Naive B cell (primary cell): ENCODE measurements around the gene PAQR5. TPM values are rescaled to one million over a fixed set of nuclear protein-coding genes. Genes with fewer than 3 reads are reported as not detected.

ENCODE experiments used
- ATAC-seq, 2 donors: fragments of 150-1000 bp; cut with Tn5 transposase; 2 replicates each; pipeline ENCODE4 v1.10.0; 2021; ENCODE audit warnings: low read depth in 2 of 2, mild to moderate bottlenecking in 2 of 2, moderate library complexity in 2 of 2
- DNase-seq: peaks from one replicate; pipeline ENCODE4 v3.0.0; 2022
- H3K27ac Mint-ChIP-seq, 6 donors: one replicate each; pipeline ENCODE4 v1.8.0; 2020 to 2022; ENCODE audit warnings: mild to moderate bottlenecking in 6 of 6, mixed read lengths in 6 of 6, moderate library complexity in 5 of 6, inconsistent platforms in 2 of 6
- H3K27me3 Mint-ChIP-seq, 3 donors: one replicate each; pipeline ENCODE4 v1.8.0; 2021 to 2022; ENCODE audit warnings: mixed read lengths in 3 of 3, mild to moderate bottlenecking in 1 of 3
- H3K36me3 Mint-ChIP-seq, 2 donors: one replicate each; pipeline ENCODE4 v1.8.0; 2020 to 2022; ENCODE audit warnings: mixed read lengths in 2 of 2, inconsistent platforms in 1 of 2, mild to moderate bottlenecking in 1 of 2
- H3K4me1 Mint-ChIP-seq, 3 donors: one replicate each; pipeline ENCODE4 v1.8.0; 2020 to 2022; ENCODE audit warnings: mixed read lengths in 3 of 3, inconsistent platforms in 1 of 3, mild to moderate bottlenecking in 1 of 3, moderate library complexity in 1 of 3
- H3K4me3 Mint-ChIP-seq, 8 donors: one replicate each; pipeline ENCODE4 v1.8.0; 2020 to 2022; ENCODE audit warnings: mild to moderate bottlenecking in 8 of 8, mixed read lengths in 8 of 8, moderate library complexity in 8 of 8, inconsistent platforms in 2 of 8
- H3K9me3 Mint-ChIP-seq, 7 donors: one replicate each; pipeline ENCODE4 v1.8.0; 2020 to 2022; ENCODE audit warnings: mixed read lengths in 7 of 7, mild to moderate bottlenecking in 5 of 7, inconsistent platforms in 2 of 7, moderate library complexity in 1 of 7
- polyA plus RNA-seq, 6 donors: library from polyadenylated mRNA; unstranded; fragments of 300-500 nt; fragmentation: Illumina TruSeq; gene quantifications; one replicate each; pipeline ENCODE4 v1.2.3, GENCODE V29; 2021; ENCODE audit warnings: low read depth in 6 of 6

Gene PAQR5
- polyA plus RNA-seq, 6 donors from 2014 or later, result not detected

DNA sequence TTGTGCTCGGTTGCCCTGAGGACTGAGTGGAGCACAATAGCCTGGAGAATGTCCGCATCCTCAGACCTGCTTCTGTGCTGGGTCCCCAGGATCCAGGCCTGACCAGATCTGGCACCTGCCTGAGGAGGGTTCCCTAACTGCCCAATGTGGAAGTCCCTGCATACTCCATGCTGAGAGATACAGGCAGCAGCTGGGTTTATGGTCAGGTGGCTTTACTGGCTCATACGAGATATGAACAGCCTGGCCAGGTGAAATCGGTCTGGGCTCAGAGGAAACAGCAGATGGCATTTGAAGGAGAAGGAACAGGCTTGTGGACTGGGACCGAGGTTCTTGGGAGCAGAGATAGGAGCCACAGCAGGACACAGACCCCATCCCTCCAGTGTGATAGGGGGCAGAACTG lies 97.3 kb downstream of the PAQR5 start:
- no peak for DNase-seq
- no peak overlapping the region for H3K27ac Mint-ChIP-seq
- peaks cover 7 to 10% (median 9%) of the 10 kb centered on the region in 3 donors for H3K4me1 Mint-ChIP-seq
- H3K9me3 Mint-ChIP-seq, result no peaks in the 10 kb centered on the region
- H3K4me3 Mint-ChIP-seq, result peak overlapping the region in 1 of 8 donors; percentile 29
- H3K27me3 Mint-ChIP-seq, result peaks cover 5 to 14% (median 13%) of the 10 kb centered on the region in 3 donors
- ATAC-seq, result no peak
- no peaks in the 10 kb centered on the region for H3K36me3 Mint-ChIP-seq

DNA sequence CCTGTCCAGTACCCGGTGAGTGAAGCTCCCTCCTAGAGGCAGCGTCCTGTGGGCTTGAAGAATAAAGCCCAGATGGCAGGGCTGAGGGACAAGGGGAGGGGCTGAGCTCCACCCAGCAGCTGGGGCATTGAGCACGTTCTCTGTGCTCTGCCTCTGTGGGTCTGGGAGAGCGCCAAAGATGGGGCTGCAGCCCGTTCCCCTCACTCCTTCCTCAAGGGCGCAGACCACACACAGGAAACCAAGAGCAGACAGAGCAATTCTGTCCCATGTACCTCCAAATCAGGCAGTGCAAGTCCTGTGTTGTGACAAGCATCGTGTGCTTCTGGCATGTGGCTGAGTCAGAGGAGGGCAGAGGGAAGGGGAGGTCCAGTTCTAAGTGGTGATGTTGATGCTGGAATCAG lies 99.8 kb downstream of the PAQR5 start:
- DNase-seq (no peak), ATAC-seq (no peak)
- H3K4me3 Mint-ChIP-seq, result no peak overlapping the region
- no peaks in the 10 kb centered on the region for H3K36me3 Mint-ChIP-seq
- peaks cover 7 to 10% (median 9%) of the 10 kb centered on the region in 3 donors for H3K4me1 Mint-ChIP-seq
- H3K27me3 Mint-ChIP-seq, result peaks cover 5 to 9% (median 6%) of the 10 kb centered on the region in 3 donors
- H3K9me3 Mint-ChIP-seq, result no peaks in the 10 kb centered on the region
- no peak overlapping the region for H3K27ac Mint-ChIP-seq

DNA sequence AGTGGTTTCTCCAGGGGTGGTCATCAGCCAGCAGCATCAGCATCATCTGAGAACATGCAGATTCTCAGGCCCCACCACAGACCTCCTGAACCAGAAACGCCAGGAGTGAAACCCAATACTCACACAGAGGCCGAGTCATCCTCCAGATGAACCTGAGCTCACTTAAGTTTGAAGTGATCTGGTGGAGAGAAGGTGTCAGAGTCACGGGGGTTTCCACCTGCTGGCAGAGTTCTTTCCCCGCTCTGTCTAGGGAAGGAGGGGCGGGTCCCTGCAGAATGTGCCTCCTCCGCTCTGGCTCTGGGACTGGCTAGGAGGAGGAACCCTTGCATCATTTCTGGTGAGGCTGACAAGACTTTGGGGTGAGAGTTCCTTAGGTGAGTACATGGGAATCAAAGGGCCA lies 102.1 kb downstream of the PAQR5 start:
- DNase-seq (no peak), ATAC-seq (no peak)
- Mint-ChIP-seq H3K27ac (peak overlapping the region in 1 of 6 donors; percentile 78), H3K27me3 (peaks cover 0 to 2% (median under 1%) of the 10 kb centered on the region in 3 donors), H3K4me1 (no peaks in the 10 kb centered on the region), H3K4me3 (no peak overlapping the region), H3K36me3 (no peaks in the 10 kb centered on the region), H3K9me3 (no peaks in the 10 kb centered on the region)

DNA sequence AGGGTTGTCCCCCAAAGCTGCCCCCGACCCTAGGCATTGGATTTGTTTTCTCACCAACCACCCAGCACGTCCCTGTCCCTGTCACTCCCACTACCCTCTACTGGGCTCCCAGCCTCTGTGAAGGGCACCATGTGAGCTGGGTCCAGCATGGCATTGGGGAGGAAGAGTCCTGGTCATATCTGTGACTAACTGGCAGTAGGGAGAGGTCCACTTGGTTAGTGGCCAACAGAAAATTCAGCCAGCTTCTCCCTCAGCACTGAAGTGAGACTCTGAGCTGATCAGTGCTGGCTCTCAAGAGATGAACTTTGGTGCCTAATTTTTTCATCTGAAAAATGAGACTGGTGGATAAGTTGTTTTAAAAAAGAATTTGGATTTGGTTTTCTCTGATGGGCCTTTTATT lies 104.1 kb downstream of the PAQR5 start:
- no peaks in the 10 kb centered on the region for H3K9me3 Mint-ChIP-seq
- no peak for DNase-seq
- H3K4me1 Mint-ChIP-seq, result no peaks in the 10 kb centered on the region
- H3K4me3 Mint-ChIP-seq, result no peak overlapping the region
- ATAC-seq, result no peak
- peak overlapping the region in 1 of 6 donors; percentile 60 for H3K27ac Mint-ChIP-seq
- H3K27me3 Mint-ChIP-seq, result peaks cover 0 to 4% (median 3%) of the 10 kb centered on the region in 3 donors
- no peaks in the 10 kb centered on the region for H3K36me3 Mint-ChIP-seq

DNA sequence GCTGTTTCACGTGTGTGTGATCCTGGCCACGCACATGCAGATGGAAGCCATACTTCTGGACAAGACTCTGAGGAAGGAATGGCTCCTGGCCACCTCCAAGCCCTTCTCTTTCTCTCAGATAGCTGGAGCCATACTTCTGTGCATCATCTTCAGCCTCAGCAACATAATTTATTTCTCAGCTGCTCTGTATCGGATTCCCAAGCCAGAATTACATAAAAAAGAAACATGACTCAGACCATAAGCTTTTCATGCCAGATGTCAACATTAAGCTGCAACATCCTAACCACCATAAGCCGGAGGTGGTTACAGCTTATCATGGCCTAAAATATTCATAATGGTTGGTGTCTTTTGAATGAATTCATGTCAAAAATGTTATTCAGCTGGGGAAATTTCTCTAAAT lies 104.9 kb downstream of the PAQR5 start:
- no peak overlapping the region for H3K27ac Mint-ChIP-seq
- H3K36me3 Mint-ChIP-seq, result no peaks in the 10 kb centered on the region
- no peak overlapping the region for H3K4me3 Mint-ChIP-seq
- ATAC-seq (no peak), DNase-seq (no peak)
- H3K9me3 Mint-ChIP-seq, result no peaks in the 10 kb centered on the region
- H3K27me3 Mint-ChIP-seq, result peaks cover 0 to 8% (median 5%) of the 10 kb centered on the region in 3 donors
- H3K4me1 Mint-ChIP-seq, result no peaks in the 10 kb centered on the region

DNA sequence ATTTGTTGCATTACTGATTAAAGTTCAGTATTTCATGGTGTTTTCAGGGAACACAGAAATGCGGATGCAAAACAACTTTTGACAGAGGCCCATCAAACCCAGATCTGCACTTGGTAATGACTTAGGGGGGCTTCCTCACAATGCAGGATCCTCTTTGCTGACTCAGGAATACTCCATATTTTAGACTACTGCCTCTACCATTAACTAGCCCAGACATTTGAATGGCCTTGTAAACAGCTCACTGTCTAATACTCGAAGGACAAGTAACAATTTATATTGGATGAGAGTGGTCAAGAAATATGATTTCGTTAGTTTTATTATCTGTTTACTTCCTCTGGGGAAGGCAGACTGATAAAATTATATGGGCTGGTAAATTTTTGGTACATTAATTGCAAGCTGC lies 106.4 kb downstream of the PAQR5 start:
- DNase-seq (no peak), ATAC-seq (no peak)
- peaks cover 7 to 9% (median 8%) of the 10 kb centered on the region in 3 donors for H3K27me3 Mint-ChIP-seq
- no peak overlapping the region for H3K4me3 Mint-ChIP-seq
- H3K27ac Mint-ChIP-seq, result no peak overlapping the region
- H3K36me3 Mint-ChIP-seq, result no peaks in the 10 kb centered on the region
- H3K9me3 Mint-ChIP-seq, result no peaks in the 10 kb centered on the region
- no peaks in the 10 kb centered on the region for H3K4me1 Mint-ChIP-seq

DNA sequence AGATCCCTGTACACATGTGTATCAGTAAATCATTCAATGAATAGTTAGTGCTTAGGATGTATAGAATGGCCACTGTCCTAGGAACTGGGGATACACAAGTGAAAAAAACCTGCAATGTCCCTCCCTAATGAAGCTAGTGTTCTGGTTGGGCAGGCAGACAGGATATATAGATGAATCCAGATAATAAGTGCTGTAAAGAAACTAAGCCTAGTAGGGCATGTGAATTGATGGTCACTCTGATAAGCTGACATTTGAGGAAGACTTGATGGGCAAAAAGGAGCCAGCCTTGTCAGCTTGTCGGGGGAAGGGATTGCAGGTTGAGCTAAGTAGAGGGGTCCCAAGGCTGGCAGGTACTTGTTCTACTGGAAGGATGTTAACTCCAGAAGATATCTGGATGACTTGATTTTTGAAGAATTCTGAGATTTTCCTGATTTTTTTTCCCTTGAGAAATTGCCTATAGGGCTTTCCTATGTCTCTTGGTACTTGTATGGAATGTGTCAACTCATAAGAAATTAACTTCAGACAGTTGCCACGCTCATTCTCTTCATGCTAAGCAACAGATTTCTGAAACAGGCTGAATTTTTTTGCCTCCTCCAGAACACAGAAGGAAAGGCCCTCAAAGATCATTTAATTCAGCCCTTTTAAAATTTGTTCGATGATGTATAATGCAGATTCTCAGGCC lies 109.1 kb downstream of the PAQR5 start:
- DNase-seq (no peak), ATAC-seq (no peak)
- H3K9me3 Mint-ChIP-seq, result no peaks in the 10 kb centered on the region
- no peak overlapping the region for H3K27ac Mint-ChIP-seq
- no peaks in the 10 kb centered on the region for H3K36me3 Mint-ChIP-seq
- H3K4me3 Mint-ChIP-seq, result no peak overlapping the region
- no peaks in the 10 kb centered on the region for H3K4me1 Mint-ChIP-seq
- H3K27me3 Mint-ChIP-seq, result peaks cover 7 to 9% (median 8%) of the 10 kb centered on the region in 3 donors

DNA sequence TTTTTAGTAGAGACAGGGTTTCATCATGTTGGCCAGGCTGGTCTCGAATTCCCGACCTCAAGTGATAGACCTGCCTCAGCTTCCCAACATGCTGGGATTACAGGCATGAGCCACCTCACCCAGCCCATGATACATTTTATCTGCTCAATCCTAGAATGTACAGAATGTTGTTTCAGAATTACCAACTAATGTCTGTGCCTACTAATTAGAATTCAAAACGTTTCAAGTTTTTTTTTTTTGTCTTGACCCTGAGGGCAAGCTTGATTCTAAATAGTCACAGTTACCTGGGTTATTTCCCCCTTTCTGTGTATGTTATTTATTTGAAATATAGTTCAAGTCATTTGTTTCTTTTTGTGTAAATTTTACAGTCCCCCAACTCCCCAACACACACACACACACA lies 110.1 kb downstream of the PAQR5 start:
- Mint-ChIP-seq H3K4me3 (no peak overlapping the region), H3K36me3 (no peaks in the 10 kb centered on the region), H3K27me3 (peaks cover 8 to 14% (median 8%) of the 10 kb centered on the region in 3 donors), H3K9me3 (no peaks in the 10 kb centered on the region), H3K4me1 (peaks cover under 1 to 2% (median 1%) of the 10 kb centered on the region in 3 donors), H3K27ac (no peak overlapping the region)
- ATAC-seq (no peak), DNase-seq (no peak)

DNA sequence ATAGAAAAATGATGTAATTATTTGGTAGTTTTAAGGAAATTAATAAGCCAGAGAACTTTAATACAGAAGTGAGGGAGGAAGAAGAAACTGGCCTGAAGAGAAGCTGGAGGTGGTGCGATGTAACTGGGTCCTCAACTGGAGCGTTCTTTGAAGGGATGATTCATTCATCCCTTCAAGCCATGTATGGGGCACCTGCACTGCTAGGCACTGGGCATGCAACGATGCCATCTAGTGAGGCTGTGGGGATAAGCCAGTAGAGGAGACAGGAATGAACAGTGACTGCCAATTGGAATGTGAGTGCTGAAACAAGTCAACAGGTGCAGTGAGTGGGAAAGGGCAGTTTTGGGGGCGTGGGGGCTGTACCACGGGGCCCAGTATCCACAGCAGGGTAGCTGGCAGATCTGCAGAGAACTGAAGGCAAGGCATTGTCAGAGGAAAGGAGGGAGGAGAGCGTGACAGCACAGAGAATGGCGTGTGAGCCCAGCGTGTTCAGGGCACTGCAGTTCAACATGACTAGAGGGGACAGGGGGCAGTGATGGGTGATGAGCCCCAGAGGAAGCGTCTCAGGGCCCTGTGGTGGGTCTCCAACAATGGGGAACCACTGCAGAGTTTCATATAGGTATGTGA lies 111.6 kb downstream of the PAQR5 start:
- H3K9me3 Mint-ChIP-seq, result no peaks in the 10 kb centered on the region
- peaks cover 4 to 9% (median 6%) of the 10 kb centered on the region in 3 donors for H3K4me1 Mint-ChIP-seq
- H3K27me3 Mint-ChIP-seq, result peaks cover 8 to 24% (median 12%) of the 10 kb centered on the region in 3 donors
- no peak overlapping the region for H3K4me3 Mint-ChIP-seq
- no peak overlapping the region for H3K27ac Mint-ChIP-seq
- no peaks in the 10 kb centered on the region for H3K36me3 Mint-ChIP-seq
- DNase-seq, result no peak
- no peak for ATAC-seq

DNA sequence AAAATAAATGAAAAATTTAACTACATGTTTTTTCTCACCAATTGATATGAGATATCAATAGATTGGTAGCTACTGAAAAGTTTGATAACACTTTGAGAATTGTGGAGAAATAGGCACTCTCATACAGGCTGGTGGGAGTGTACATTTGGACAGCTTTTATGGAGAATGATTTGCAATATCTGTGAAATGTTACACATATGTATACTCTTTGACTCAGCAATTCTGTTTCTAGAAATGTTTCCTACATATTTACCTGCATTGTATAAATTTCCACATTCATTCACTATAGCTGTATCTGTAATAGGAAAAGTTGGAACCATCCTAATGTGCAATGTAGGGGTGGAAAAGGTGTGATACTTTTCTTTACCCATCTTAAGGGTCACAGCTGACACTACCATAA lies 113.6 kb downstream of the PAQR5 start:
- peak overlapping the region in 1 of 8 donors; percentile 93 for H3K4me3 Mint-ChIP-seq

DNA sequence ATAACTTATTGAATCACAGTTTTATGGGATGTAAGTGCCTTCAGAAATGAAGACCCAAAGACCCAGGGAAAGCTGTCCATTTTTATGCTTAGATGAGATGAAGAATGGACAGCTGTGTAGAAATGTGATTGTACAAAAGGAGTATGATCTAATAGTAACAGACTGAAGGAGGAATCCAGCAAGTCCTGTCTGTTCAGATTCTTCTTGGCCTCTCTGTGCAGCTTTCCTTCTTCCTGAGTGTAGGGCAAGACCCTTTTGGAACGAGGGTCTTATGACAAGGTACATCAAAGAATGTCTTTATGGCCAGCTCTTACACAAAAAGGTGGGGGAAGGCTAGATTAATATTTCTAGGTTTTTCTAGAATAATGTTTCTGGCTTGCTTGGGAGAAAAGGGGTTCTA lies 114.0 kb downstream of the PAQR5 start:
- ATAC-seq, result no peak
- Mint-ChIP-seq H3K27ac (peak overlapping the region in 1 of 6 donors; percentile 35), H3K27me3 (peaks cover 5 to 23% (median 12%) of the 10 kb centered on the region in 3 donors), H3K4me3 (peak overlapping the region in 1 of 8 donors; percentile 93), H3K4me1 (peaks cover 4 to 9% (median 6%) of the 10 kb centered on the region in 3 donors), H3K9me3 (no peaks in the 10 kb centered on the region), H3K36me3 (no peaks in the 10 kb centered on the region)
- no peak for DNase-seq

More for the DNA sequence above, 113.6 kb downstream of the PAQR5 start:
- Mint-ChIP-seq H3K4me1 (peaks cover 4 to 9% (median 6%) of the 10 kb centered on the region in 3 donors), H3K27me3 (peaks cover 8 to 25% (median 12%) of the 10 kb centered on the region in 3 donors), H3K36me3 (no peaks in the 10 kb centered on the region), H3K27ac (no peak overlapping the region), H3K9me3 (no peaks in the 10 kb centered on the region)
- DNase-seq (no peak), ATAC-seq (no peak)

DNA sequence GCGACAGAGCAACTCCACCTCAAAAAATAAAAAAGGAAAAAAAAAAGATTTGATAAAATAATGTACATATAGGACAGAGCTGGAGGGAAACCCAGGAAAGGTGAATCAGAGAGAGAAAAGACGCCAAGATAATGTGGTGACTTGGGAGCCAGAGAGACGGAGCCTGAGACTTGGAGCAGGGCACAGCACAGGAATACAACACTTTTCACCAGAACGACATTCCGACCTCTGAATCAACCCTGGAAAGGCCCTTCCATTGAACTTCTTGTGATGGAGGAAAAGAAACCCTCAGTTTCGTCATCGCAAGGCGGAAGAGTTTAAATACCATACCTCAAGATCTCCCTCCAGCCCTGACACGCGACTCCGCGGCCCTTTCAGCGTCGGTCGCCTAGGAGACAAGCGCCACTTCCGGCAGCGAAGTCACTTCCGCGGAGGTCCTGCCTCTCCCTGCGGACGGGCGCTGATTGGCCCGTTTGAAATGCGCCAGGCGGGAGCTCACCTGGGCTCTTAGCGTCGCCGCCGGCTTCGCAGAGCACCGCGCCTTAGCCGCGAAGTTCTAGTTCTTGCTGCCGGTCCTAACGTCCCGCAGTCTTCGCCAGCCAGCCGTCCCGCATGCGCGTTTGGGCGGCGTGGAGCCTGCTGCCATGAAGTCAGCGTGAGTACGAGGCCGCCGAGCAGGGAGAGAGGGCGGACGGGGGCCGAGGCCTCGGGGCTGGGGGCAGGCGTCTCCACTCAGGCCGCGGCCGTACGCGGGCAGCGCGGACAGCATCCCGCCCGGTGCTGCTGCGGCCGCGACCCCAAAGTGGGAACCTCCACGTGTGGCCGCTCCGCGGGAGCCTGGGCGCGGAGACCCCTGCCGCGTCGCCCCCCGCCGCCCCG lies 115.3 kb downstream of the PAQR5 start, which contains the start of gene KIF23:
Gene KIF23 (plus strand): TSS at position 528 of the 879 bp plus-strand sequence. CDS start 117 bp downstream, at position 645.
- no peaks in the 10 kb centered on the region for H3K36me3 Mint-ChIP-seq
- no peaks in the 10 kb centered on the region for H3K9me3 Mint-ChIP-seq
- H3K4me3 Mint-ChIP-seq, result peak within 1 kb of the TSS; percentile 80 to 93 (median 90)
- H3K27me3 Mint-ChIP-seq, result peaks cover 0 to 20% (median 17%) of the 10 kb centered on the region in 3 donors
- DNase-seq (peak; percentile 87), ATAC-seq (peak; percentile 98 to 99)
- peaks cover 4 to 9% (median 6%) of the 10 kb centered on the region in 3 donors for H3K4me1 Mint-ChIP-seq
- H3K27ac Mint-ChIP-seq, result peak within 1 kb of the TSS; percentile 48 to 92 (median 62)

DNA sequence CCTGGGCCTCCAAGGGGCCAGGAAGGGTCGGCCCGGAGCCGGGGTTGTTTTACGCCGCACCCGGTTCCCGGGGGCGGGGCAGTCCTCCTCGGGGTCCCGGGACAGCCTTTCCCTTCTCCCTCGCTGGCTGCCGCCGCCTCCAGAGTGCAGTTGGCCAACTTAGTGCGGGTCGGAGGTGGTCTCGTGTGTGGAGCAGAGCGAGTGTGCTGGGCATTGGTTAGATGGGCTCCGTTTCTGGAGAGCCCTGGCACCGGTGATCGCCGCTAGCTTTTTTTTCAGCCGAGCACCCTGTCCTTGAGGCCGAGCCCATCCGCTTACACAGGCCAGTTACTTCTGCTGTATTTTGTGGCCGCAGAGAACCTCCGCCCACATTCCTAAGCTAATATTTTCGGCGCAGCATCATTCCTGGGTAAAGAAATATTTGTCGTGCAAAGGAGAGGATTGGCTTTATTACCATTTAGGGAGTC lies 116.0 kb downstream of the PAQR5 start:
- peaks cover 4 to 9% (median 6%) of the 10 kb centered on the region in 3 donors for H3K4me1 Mint-ChIP-seq

More for the DNA sequence above, 116.0 kb downstream of the PAQR5 start:
- Mint-ChIP-seq H3K4me3 (peak overlapping the region; percentile 60 to 89 (median 82)), H3K36me3 (no peaks in the 10 kb centered on the region), H3K9me3 (no peaks in the 10 kb centered on the region), H3K27ac (no peak overlapping the region), H3K27me3 (peaks cover 0 to 17% (median 11%) of the 10 kb centered on the region in 3 donors)
- peak in 1 of 2 donors; percentile 4 for ATAC-seq
- DNase-seq, result peak; percentile 2
